ENCODE measurements around the gene TMEM237.

DNA sequence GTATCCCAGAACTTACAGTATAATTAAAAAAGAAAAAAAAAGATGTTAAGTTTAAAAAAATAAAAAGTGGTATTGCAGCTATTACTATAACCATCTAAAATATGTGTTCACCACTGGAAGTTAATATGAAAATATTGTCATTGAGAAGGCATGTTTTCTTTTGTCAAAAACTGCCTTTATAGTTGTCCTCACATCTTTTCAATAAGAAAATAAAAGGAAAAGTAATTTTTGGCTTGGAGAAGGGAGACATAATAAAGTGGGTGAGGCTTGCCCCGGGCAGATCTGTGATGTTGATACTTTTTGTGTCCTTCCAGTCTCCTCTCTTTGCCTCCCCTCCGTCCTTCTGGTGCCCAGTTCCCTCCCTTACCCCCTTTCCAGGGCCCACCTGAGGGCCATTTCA, 30.2 kb upstream of the TMEM237 start:
- TF ChIP-seq CTCF (IDR thresholded peaks at IDR 0.05; ENCODE audit: low read depth, low read length, missing input control): no peak
- TF ChIP-seq EGR1 (IDR thresholded peaks at IDR 0.05; ENCODE audit: low read depth in 2 of 2): no peak
- no peak for TF ChIP-seq GABPA (IDR thresholded peaks at IDR 0.05 in 1 of 2, conservative IDR thresholded peaks at IDR 0.05 in 1 of 2)
- TF ChIP-seq HNF4G (IDR thresholded peaks at IDR 0.05): no peak
- no peak for TF ChIP-seq SP1 (IDR thresholded peaks at IDR 0.05)
- TF ChIP-seq RAD21 (IDR thresholded peaks at IDR 0.05): no peak
- TF ChIP-seq RXRA (IDR thresholded peaks at IDR 0.05): no peak
- TF ChIP-seq JUND (IDR thresholded peaks at IDR 0.05): no peak
- TF ChIP-seq TAF1 (conservative IDR thresholded peaks at IDR 0.05): no peak
- no peak for TF ChIP-seq YY1 (IDR thresholded peaks at IDR 0.05)
- TF ChIP-seq, protein P1, sequence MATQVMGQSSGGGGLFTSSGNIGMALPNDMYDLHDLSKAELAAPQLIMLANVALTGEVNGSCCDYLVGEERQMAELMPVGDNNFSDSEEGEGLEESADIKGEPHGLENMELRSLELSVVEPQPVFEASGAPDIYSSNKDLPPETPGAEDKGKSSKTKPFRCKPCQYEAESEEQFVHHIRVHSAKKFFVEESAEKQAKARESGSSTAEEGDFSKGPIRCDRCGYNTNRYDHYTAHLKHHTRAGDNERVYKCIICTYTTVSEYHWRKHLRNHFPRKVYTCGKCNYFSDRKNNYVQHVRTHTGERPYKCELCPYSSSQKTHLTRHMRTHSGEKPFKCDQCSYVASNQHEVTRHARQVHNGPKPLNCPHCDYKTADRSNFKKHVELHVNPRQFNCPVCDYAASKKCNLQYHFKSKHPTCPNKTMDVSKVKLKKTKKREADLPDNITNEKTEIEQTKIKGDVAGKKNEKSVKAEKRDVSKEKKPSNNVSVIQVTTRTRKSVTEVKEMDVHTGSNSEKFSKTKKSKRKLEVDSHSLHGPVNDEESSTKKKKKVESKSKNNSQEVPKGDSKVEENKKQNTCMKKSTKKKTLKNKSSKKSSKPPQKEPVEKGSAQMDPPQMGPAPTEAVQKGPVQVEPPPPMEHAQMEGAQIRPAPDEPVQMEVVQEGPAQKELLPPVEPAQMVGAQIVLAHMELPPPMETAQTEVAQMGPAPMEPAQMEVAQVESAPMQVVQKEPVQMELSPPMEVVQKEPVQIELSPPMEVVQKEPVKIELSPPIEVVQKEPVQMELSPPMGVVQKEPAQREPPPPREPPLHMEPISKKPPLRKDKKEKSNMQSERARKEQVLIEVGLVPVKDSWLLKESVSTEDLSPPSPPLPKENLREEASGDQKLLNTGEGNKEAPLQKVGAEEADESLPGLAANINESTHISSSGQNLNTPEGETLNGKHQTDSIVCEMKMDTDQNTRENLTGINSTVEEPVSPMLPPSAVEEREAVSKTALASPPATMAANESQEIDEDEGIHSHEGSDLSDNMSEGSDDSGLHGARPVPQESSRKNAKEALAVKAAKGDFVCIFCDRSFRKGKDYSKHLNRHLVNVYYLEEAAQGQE (IDR thresholded peaks at IDR 0.05): no peak
- TF ChIP-seq, protein P2, sequence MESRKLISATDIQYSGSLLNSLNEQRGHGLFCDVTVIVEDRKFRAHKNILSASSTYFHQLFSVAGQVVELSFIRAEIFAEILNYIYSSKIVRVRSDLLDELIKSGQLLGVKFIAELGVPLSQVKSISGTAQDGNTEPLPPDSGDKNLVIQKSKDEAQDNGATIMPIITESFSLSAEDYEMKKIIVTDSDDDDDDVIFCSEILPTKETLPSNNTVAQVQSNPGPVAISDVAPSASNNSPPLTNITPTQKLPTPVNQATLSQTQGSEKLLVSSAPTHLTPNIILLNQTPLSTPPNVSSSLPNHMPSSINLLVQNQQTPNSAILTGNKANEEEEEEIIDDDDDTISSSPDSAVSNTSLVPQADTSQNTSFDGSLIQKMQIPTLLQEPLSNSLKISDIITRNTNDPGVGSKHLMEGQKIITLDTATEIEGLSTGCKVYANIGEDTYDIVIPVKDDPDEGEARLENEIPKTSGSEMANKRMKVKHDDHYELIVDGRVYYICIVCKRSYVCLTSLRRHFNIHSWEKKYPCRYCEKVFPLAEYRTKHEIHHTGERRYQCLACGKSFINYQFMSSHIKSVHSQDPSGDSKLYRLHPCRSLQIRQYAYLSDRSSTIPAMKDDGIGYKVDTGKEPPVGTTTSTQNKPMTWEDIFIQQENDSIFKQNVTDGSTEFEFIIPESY (IDR thresholded peaks at IDR 0.05): no peak

Data from liver (tissue), 3 donors.